ENCODE measurements around the gene C19orf25.

- TF ChIP-seq GATA3 (IDR thresholded peaks at IDR 0.05; ENCODE audit: low read depth, low read length) (no peak), GATA2 (IDR thresholded peaks at IDR 0.05; ENCODE audit: low read depth, low read length) (no peak)
These were observed 10.7 kb upstream of the C19orf25 start for GRCh38 chr19:1489463-1490310.
